Measurements from ENCODE around the gene SLC9A3.

DNA sequence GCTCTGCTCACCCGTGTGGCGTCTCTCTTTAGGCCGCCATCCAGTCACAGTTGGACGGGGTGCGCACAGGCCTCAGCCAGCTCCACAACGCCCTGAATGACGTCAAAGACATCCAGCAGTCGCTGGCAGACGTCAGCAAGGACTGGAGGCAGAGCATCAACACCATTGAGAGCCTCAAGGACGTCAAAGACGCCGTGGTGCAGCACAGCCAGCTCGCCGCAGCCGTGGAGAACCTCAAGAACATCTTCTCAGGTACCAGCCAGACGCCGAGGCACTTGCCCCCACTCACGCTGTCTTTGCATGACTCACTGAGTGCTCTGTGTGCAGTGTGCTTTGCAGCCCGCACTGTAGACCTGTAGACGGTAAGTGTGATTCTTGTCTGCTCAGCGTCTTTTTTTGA lies 76.7 kb downstream of the SLC9A3 start:
- TF ChIP-seq EZH2 (IDR thresholded peaks at IDR 0.05; ENCODE audit: insufficient read depth, poor library complexity, severe bottlenecking) (no peak), EZH2phosphoT487 (IDR thresholded peaks at IDR 0.05; ENCODE audit: insufficient read depth, low read depth) (no peak)

All from GM23248 (cell line).